ENCODE results near the gene RGS6. TPM values are rescaled to one million over a fixed set of nuclear protein-coding genes. Genes with fewer than 3 reads are reported as not detected.

RGS6 gene
- total RNA-seq, 2 donors from 2014 or later = 3.2 TPM; not detected in 1

DNA sequence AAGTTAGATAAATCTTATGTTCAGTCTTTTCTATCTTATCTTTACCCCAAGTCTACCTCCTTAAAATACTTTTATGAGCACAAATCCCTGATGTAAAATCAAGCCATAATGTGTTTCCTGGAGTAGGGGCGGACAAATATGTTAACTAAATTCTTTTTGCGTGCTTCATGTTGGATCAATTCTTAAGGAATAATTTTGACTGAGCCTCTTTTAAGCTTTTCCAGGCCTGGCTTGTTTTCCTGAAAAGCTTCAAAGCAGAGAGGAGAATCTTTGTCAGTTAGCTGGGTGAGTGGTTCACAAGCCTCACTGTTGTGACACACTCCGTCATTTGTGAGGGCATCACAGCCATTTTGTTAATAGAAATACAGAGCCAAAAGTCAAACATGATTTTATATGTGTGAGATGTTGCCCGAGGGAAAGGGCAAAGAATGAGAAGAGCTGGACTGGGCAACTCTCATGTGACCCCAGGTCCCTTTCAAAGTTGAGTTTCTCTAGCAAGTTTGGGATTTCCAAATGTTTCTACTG is 468.9 kb downstream of the RGS6 start:
- 54% methylated on average over 4 of the region's 4 CpGs for WGBS
- Histone ChIP-seq H3K4me3 (no peak overlapping the region), H3K27ac (no peak overlapping the region), H3K9me3 (no peaks in the 10 kb centered on the region), H3K27me3 (replicated peaks; ENCODE audit: insufficient read depth) (no peaks in the 10 kb centered on the region), H3K4me1 (replicated peaks) (no peaks in the 10 kb centered on the region), H3K36me3 (no peaks in the 10 kb centered on the region)
- TF ChIP-seq POLR2A (IDR thresholded peaks at IDR 0.05) = no peak
- TF ChIP-seq POLR2AphosphoS5 (IDR thresholded peaks at IDR 0.05) = no peak
- TF ChIP-seq, protein P1, sequence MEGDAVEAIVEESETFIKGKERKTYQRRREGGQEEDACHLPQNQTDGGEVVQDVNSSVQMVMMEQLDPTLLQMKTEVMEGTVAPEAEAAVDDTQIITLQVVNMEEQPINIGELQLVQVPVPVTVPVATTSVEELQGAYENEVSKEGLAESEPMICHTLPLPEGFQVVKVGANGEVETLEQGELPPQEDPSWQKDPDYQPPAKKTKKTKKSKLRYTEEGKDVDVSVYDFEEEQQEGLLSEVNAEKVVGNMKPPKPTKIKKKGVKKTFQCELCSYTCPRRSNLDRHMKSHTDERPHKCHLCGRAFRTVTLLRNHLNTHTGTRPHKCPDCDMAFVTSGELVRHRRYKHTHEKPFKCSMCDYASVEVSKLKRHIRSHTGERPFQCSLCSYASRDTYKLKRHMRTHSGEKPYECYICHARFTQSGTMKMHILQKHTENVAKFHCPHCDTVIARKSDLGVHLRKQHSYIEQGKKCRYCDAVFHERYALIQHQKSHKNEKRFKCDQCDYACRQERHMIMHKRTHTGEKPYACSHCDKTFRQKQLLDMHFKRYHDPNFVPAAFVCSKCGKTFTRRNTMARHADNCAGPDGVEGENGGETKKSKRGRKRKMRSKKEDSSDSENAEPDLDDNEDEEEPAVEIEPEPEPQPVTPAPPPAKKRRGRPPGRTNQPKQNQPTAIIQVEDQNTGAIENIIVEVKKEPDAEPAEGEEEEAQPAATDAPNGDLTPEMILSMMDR (IDR thresholded peaks at IDR 0.05) = no peak
- no peak for DNase-seq (ENCODE audit: low spot score)
- intact Hi-C loops (cut with DNase I) = no loop called here

DNA sequence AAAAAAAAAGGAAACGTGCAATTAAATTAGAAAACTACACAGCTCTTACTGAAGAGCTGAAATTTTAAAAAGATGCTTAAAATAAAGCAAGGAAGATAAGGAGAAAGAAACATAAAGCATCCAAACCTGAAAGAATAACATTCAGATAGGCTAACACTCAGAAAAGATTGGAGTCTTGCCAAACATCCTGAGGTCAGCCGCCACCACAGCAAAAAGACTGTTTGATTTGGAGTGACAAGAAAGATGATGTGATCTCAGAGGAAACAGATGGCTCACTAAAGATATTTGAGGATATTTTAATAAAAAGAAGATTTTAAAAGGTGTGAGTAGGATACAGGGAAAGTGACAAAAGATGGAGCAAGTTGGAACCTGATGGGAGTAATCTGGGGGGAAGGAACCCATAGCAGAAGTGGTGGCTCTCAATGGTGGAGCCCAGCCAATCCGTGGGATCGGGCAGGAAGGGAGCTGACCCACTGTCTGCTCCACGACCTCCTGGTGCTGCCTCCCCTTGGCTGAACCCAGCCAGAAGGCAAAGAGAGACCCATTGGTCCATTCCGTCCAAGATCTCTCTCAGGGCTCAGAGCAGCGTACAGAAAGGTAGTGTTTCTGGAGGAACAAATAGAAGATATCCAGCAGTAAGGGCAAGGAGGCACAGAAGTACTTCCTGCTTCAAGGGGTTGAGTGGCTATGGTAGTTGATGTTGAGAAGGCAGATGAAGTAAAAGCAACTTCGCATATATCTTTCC is 469.6 kb downstream of the RGS6 start:
- no peaks in the 10 kb centered on the region for H3K9me3 ChIP-seq
- TF ChIP-seq POLR2A (IDR thresholded peaks at IDR 0.05) (no peak), POLR2AphosphoS5 (IDR thresholded peaks at IDR 0.05) (no peak)
- TF ChIP-seq, protein P1 (IDR thresholded peaks at IDR 0.05) = no peak
- no peak overlapping the region for H3K4me3 ChIP-seq
- H3K36me3 ChIP-seq = no peaks in the 10 kb centered on the region
- no peak overlapping the region for H3K27ac ChIP-seq
- H3K4me1 ChIP-seq (replicated peaks) = no peaks in the 10 kb centered on the region
- DNase-seq (ENCODE audit: low spot score) = no peak
- WGBS = 48% methylated on average over 8 of the region's 8 CpGs
- intact Hi-C loops (cut with DNase I) = no loop called here
- H3K27me3 ChIP-seq (replicated peaks; ENCODE audit: insufficient read depth) = no peaks in the 10 kb centered on the region

DNA sequence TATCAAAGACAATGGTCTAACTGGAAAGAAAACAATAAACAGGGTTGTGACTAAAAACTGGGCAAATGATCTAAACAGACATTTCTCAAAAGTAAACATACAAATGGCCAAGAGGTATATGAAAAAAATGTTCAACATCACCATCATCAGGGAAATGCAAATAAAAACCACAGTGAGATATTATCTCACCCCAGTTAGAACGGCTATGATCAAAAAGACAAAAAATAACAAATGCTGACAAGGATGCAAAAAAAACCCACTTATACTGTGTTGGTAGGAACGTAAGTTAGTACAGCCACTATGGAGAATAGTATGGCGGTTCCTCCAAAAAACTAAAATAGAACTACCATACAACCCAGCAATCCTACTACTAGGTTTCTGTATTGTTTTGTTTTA is 470.1 kb downstream of the RGS6 start:
- DNase-seq (ENCODE audit: low spot score) = no peak
- Histone ChIP-seq H3K36me3 (no peaks in the 10 kb centered on the region), H3K4me3 (no peak overlapping the region), H3K27ac (no peak overlapping the region), H3K27me3 (replicated peaks; ENCODE audit: insufficient read depth) (no peaks in the 10 kb centered on the region), H3K9me3 (no peaks in the 10 kb centered on the region), H3K4me1 (replicated peaks) (no peaks in the 10 kb centered on the region)
- TF ChIP-seq, protein P1 (IDR thresholded peaks at IDR 0.05) = no peak
- TF ChIP-seq POLR2A (IDR thresholded peaks at IDR 0.05) (no peak), POLR2AphosphoS5 (IDR thresholded peaks at IDR 0.05) (no peak)
- intact Hi-C loops (cut with DNase I) = no loop called here
- WGBS = 58% methylated on average over 3 of the region's 3 CpGs

DNA sequence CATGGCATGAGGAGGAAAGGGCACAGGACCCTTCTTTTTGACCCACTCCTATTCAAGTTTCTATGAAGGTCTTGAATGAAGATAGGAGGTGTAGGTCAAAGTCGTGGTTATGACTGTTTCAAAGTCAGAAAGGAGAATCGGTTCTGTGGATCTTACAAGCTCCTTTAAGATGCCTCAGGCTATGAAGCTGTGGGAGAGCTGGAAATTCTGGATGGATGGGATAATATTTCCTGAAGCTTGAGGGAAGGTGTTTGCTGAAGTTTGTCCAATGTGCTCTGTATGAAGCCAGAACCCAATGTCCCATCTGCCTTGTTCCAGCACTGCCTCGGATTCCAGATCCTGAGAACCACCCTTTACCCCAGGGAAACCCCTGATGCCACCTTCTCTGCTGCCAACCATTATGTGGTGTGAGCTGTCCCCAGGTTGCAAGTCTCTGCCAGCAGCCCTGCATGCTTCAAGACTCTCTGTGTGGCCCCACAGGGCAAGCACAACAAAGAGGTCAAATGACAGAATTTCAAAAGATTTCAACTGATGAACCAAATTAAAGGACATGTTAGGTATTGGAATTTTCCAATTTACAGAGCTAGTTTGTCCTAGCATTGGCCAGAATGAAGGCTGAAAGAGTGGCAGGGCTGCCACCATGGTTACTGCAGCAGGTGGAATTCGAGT is 472.0 kb downstream of the RGS6 start:
- intact Hi-C loops (cut with DNase I) = no loop called here
- Histone ChIP-seq H3K4me3 (no peak overlapping the region), H3K36me3 (no peaks in the 10 kb centered on the region), H3K27ac (no peak overlapping the region), H3K27me3 (replicated peaks; ENCODE audit: insufficient read depth) (no peaks in the 10 kb centered on the region), H3K4me1 (replicated peaks) (no peaks in the 10 kb centered on the region), H3K9me3 (no peaks in the 10 kb centered on the region)
- 57% methylated on average over 4 of the region's 4 CpGs for WGBS
- TF ChIP-seq, protein P1 (IDR thresholded peaks at IDR 0.05) = no peak
- TF ChIP-seq POLR2A (IDR thresholded peaks at IDR 0.05) (no peak), POLR2AphosphoS5 (IDR thresholded peaks at IDR 0.05) (peak; percentile 9)
- DNase-seq (ENCODE audit: low spot score) = peak; percentile 6
